Measurements from ENCODE around the gene ATF3.

DNA sequence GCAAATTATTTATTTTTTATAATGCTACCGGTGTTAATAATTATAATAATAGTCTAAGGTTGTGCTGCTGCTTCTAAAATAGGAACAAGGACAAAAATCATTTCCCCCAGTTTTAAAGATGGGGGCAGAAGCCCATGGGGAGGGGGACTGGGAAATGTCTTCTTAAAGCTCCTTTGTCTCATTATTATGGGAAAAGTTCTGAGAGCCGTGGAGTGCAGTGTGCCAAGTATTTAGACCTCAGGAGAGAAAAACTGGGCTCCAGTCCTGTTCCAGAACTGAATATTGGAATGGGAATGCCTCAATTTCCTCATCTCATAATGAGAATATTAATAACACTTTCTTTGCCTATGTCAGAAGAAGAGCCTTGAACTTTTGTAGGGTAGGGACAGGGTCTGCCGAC is 40.9 kb upstream of the ATF3 start:
- TF ChIP-seq, protein P1, sequence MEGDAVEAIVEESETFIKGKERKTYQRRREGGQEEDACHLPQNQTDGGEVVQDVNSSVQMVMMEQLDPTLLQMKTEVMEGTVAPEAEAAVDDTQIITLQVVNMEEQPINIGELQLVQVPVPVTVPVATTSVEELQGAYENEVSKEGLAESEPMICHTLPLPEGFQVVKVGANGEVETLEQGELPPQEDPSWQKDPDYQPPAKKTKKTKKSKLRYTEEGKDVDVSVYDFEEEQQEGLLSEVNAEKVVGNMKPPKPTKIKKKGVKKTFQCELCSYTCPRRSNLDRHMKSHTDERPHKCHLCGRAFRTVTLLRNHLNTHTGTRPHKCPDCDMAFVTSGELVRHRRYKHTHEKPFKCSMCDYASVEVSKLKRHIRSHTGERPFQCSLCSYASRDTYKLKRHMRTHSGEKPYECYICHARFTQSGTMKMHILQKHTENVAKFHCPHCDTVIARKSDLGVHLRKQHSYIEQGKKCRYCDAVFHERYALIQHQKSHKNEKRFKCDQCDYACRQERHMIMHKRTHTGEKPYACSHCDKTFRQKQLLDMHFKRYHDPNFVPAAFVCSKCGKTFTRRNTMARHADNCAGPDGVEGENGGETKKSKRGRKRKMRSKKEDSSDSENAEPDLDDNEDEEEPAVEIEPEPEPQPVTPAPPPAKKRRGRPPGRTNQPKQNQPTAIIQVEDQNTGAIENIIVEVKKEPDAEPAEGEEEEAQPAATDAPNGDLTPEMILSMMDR (IDR thresholded peaks at IDR 0.05; ENCODE audit: borderline replicate concordance, extremely low read depth, low read length, poor library complexity, severe bottlenecking), result no peak
- no peak for TF ChIP-seq EZH2 (IDR thresholded peaks at IDR 0.05; ENCODE audit: borderline replicate concordance, low read depth, low read length, severe bottlenecking)
